ENCODE results near the gene ARMC3. TPM values are rescaled to one million over a fixed set of nuclear protein-coding genes. Genes with fewer than 3 reads are reported as not detected.

The ARMC3 gene
- total and polyA plus RNA-seq, 9 of the 15 experiments (the other 6 are each of a cell fraction or from before 2014, with no cell fraction given): 0.33 to 1.1 (median 0.62) TPM

DNA sequence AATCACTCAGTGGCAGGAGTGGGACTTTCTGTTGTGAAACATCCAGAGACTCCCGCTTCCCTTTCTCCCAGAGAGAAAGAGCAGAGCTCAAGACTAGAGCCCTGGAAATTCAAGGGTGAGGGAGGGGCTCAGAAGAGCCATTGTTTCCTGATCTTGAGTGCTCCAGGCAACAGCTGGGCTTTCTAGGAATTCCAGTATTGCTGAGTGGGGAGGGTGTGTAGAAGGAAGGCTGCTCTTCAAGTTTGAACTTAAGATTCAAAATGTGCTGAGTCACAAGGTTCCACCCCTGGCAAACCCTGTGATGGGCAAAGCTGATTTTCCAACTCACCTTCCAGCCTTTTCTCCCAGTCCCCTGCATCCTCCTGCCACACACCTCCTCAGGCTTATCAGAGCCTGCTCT lies 125.2 kb downstream of the ARMC3 start (continued):
- TF ChIP-seq, protein P1, sequence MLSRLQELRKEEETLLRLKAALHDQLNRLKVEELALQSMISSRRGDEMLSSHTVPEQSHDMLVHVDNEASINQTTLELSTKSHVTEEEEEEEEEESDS (CRISPR knock-in tag; IDR thresholded peaks at IDR 0.05): no peak
- no peak for TF ChIP-seq RFX7 (CRISPR knock-in tag; IDR thresholded peaks at IDR 0.05)
- TF ChIP-seq, protein P2, sequence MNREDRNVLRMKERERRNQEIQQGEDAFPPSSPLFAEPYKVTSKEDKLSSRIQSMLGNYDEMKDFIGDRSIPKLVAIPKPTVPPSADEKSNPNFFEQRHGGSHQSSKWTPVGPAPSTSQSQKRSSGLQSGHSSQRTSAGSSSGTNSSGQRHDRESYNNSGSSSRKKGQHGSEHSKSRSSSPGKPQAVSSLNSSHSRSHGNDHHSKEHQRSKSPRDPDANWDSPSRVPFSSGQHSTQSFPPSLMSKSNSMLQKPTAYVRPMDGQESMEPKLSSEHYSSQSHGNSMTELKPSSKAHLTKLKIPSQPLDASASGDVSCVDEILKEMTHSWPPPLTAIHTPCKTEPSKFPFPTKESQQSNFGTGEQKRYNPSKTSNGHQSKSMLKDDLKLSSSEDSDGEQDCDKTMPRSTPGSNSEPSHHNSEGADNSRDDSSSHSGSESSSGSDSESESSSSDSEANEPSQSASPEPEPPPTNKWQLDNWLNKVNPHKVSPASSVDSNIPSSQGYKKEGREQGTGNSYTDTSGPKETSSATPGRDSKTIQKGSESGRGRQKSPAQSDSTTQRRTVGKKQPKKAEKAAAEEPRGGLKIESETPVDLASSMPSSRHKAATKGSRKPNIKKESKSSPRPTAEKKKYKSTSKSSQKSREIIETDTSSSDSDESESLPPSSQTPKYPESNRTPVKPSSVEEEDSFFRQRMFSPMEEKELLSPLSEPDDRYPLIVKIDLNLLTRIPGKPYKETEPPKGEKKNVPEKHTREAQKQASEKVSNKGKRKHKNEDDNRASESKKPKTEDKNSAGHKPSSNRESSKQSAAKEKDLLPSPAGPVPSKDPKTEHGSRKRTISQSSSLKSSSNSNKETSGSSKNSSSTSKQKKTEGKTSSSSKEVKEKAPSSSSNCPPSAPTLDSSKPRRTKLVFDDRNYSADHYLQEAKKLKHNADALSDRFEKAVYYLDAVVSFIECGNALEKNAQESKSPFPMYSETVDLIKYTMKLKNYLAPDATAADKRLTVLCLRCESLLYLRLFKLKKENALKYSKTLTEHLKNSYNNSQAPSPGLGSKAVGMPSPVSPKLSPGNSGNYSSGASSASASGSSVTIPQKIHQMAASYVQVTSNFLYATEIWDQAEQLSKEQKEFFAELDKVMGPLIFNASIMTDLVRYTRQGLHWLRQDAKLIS (CRISPR knock-in tag; IDR thresholded peaks at IDR 0.05): no peak
- no peak for TF ChIP-seq ILK (tag; IDR thresholded peaks at IDR 0.05; ENCODE audit: borderline replicate concordance, low read depth)

DNA sequence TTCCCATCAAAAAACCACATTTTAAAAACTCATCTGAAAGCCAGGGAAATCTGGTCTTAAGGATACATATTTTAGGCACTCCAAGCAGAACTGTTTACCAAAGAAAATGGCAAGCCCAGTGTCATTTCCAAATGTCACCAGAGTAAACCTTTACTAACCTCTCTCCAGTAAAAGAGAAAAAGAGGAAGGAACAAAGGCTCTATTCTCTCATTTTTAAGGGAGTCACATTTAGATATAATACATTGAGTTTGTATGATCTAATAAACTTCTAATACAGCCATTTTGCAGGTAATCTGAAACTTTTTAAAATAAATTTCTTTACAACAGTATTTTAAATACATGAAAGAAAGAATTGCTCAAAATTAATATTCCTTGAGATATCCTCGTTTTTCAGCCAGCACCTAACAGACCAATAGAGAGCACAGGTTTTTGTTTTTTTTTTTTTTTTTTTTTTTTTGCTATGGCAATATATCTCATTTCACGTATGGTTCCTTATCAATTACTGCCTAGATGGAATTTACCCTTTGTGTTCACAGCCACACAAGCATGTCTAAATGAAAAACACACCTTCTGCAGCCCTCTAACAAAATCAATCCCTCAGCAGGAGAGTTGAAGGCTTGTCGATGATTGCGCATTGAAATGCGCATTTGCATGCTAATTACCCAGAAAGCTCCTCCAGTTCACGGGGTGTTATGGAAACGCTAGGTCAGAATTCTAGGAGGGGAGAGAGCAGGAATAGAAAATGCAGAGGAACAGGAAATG lies 127.8 kb downstream of the ARMC3 start:
- peak overlapping the region in 1 of 2 experiments; percentile 68; a peak in 2 of 4 replicates for H3K9ac ChIP-seq (ENCODE audit: insufficient read depth in 1 of 2, low read depth in 2 of 2, low read length in 2 of 2)
- H3K9me3 ChIP-seq (replicated peaks; ENCODE audit: control insufficient read depth, insufficient read depth, low read depth, low read length): no peaks in the 10 kb centered on the region
- H3K4me3 ChIP-seq: no peak overlapping the region
- peak in 3 of 4 experiments; percentile 22 to 62 (median 42) for DNase-seq (ENCODE audit: extremely low read depth in 1 of 4, low spot score in 3 of 4)
- peak overlapping the region; percentile 90 for H2AFZ ChIP-seq (ENCODE audit: low read depth, low read length)
- H3K27ac ChIP-seq (ENCODE audit: extremely low read depth, low read depth, low read length): peak overlapping the region; percentile 82
- 6% methylated on average over 7 of the region's 7 CpGs for WGBS (ENCODE audit: insufficient coverage, low coverage, missing lambda C conversion rate)
- H3K79me2 ChIP-seq (ENCODE audit: control insufficient read depth, insufficient read depth, low read length): no peaks in the 10 kb centered on the region
- no peaks in the 10 kb centered on the region for H4K20me1 ChIP-seq (replicated peaks; ENCODE audit: control insufficient read depth, insufficient read depth, low read length)
- no peaks in the 10 kb centered on the region for H3K36me3 ChIP-seq (ENCODE audit: control insufficient read depth, insufficient read depth, low read length)
- intact Hi-C loops (cut with micrococcal nuclease): loop anchor here (10.0 kb wide), 1 partner anchor 741 kb away; the partner anchor contains the start of gene COMMD3
- ChIA-PET POLR2A (interaction anchor here (0.6 to 2.5 kb wide), 17 partner anchors 8 to 1874 kb away, joined by 3 to 14 read pairs (median 4); no protein-coding TSS in a partner anchor), CTCF (ENCODE audit: low intra/inter-chr PET ratio) (no interaction called here)
- H3K4me2 ChIP-seq (ENCODE audit: insufficient read depth, low read length): no peak overlapping the region
- FAIRE-seq: no peak
- in situ Hi-C loops (cut with MboI): no loop called here
- H3K27me3 ChIP-seq (ENCODE audit: control insufficient read depth in 2 of 2, insufficient read depth in 2 of 2, low read length in 2 of 2): no peaks in the 10 kb centered on the region
- no peaks in the 10 kb centered on the region for H3K9me1 ChIP-seq (ENCODE audit: control insufficient read depth, insufficient read depth, low read length)
- BruUV-seq (replicated peaks): TSS peak; percentile 99
- peak; percentile 75 for ATAC-seq
- H3K4me1 ChIP-seq (replicated peaks in 1 of 2; ENCODE audit: control insufficient read depth in 2 of 2, insufficient read depth in 2 of 2, low read length in 2 of 2): peaks cover 6 to 55% of the 10 kb centered on the region in 2 experiments
- TF ChIP-seq, protein P3, sequence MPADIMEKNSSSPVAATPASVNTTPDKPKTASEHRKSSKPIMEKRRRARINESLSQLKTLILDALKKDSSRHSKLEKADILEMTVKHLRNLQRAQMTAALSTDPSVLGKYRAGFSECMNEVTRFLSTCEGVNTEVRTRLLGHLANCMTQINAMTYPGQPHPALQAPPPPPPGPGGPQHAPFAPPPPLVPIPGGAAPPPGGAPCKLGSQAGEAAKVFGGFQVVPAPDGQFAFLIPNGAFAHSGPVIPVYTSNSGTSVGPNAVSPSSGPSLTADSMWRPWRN (IDR thresholded peaks at IDR 0.05; ENCODE audit: low read depth): no peak
- TF ChIP-seq CBX5 (IDR thresholded peaks at IDR 0.05; ENCODE audit: borderline replicate concordance, low read depth) (no peak), KAT2B (IDR thresholded peaks at IDR 0.05; ENCODE audit: low read depth, low read length) (no peak), SIRT6 (IDR thresholded peaks at IDR 0.05; ENCODE audit: low read depth, low read length) (no peak), RCOR1 (IDR thresholded peaks at IDR 0.05; ENCODE audit: borderline replicate concordance in 1 of 2, low read depth in 2 of 2, low read length in 2 of 2) (0 out of 4 replicates have a peak, but pooled peaks of 1 of the 2 experiments have one; percentile 21)
- TF ChIP-seq, protein P4, sequence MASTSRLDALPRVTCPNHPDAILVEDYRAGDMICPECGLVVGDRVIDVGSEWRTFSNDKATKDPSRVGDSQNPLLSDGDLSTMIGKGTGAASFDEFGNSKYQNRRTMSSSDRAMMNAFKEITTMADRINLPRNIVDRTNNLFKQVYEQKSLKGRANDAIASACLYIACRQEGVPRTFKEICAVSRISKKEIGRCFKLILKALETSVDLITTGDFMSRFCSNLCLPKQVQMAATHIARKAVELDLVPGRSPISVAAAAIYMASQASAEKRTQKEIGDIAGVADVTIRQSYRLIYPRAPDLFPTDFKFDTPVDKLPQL (IDR thresholded peaks at IDR 0.05; ENCODE audit: extremely low read depth, insufficient read length): peak; percentile 94

All from K562 (cell line).